ENCODE data around the gene XPA.

DNA sequence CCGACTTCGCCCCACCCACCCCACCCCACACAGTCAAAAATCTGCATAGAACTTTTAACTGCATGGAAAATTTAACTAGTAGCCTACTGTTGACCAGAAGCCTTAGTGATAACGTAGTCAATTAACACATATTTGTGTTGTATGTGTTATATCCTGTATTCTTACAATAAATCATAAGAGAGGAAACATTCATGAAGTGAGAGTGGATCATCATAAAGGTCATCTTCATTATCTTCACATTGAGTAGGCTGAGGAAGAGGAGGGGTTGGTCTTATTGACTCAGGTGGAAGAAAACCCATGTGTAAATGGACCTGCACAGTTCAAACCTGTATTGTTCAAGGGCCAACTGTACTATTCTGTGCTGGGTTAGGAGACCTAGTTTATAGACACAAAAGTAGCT, 31.4 kb downstream of the XPA start:
- TF ChIP-seq, protein P1, sequence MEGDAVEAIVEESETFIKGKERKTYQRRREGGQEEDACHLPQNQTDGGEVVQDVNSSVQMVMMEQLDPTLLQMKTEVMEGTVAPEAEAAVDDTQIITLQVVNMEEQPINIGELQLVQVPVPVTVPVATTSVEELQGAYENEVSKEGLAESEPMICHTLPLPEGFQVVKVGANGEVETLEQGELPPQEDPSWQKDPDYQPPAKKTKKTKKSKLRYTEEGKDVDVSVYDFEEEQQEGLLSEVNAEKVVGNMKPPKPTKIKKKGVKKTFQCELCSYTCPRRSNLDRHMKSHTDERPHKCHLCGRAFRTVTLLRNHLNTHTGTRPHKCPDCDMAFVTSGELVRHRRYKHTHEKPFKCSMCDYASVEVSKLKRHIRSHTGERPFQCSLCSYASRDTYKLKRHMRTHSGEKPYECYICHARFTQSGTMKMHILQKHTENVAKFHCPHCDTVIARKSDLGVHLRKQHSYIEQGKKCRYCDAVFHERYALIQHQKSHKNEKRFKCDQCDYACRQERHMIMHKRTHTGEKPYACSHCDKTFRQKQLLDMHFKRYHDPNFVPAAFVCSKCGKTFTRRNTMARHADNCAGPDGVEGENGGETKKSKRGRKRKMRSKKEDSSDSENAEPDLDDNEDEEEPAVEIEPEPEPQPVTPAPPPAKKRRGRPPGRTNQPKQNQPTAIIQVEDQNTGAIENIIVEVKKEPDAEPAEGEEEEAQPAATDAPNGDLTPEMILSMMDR (IDR thresholded peaks at IDR 0.05; ENCODE audit: insufficient read depth, low read depth, low read length): no peak
- no peak for TF ChIP-seq EZH2 (IDR thresholded peaks at IDR 0.05; ENCODE audit: insufficient read depth, low read length)

All from astrocyte (in vitro differentiated cells and primary cell).